AG09319 (cell line): ENCODE data around the gene FANCF.
"Not testable (repeated sequence)": the region's sequence is repeated elsewhere in the genome, so short reads cannot be mapped to it uniquely, and the experiment has no call there.

Source experiments
- DNase-seq: peaks from one replicate; pipeline ENCODE4 v3.0.0-alpha.2; 2010; ENCODE audit warnings: low read depth; ENCODE audit errors: extremely low read depth
- CTCF ChIP-seq: IDR thresholded peaks from 2 replicates; pipeline ENCODE4 v1.5.1; 2011; ENCODE audit warnings: low read depth, mild to moderate bottlenecking, inconsistent platforms, low read length, moderate library complexity

FANCF gene

GRCh38 chr11:22666688-22667439, 41.2 kb upstream of the FANCF start:
- no peak for TF ChIP-seq CTCF
- DNase-seq = no peak

GRCh38 chr11:22666325-22666687, 40.7 kb upstream of the FANCF start, which contains the start of gene GAS2:
TSS of gene GAS2 (plus strand) at chr11:22666611. CDS start at chr11:22674870, 8,259 bp downstream.
- no peak for DNase-seq
- no peak for TF ChIP-seq CTCF

GRCh38 chr11:22659783-22660182, 34.2 kb upstream of the FANCF start:
- DNase-seq = no peak
- TF ChIP-seq CTCF = no peak

- no peak for DNase-seq
- no peak for TF ChIP-seq CTCF
These were observed 31.6 kb upstream of the FANCF start for GRCh38 chr11:22657101-22657694.

- DNase-seq = no peak
- TF ChIP-seq CTCF = no peak
These were observed 30.5 kb upstream of the FANCF start for GRCh38 chr11:22656130-22656529.

- DNase-seq = not testable (repeated sequence)
These were observed 26.7 kb upstream of the FANCF start for GRCh38 chr11:22652346-22652745.

- no peak for TF ChIP-seq CTCF
- DNase-seq = no peak
These were observed 15.9 kb upstream of the FANCF start for GRCh38 chr11:22641559-22641958.

- no peak for DNase-seq
- TF ChIP-seq CTCF = no peak
These were observed 15.2 kb upstream of the FANCF start for GRCh38 chr11:22640862-22641261.
